Osteoblast (primary cell): ENCODE results near the gene MRPS2. TPM values are rescaled to one million over a fixed set of nuclear protein-coding genes. Genes with fewer than 3 reads are reported as not detected.

ENCODE experiments used
- DNase-seq: peaks from one replicate; pipeline ENCODE4 v3.0.0; 2011; ENCODE audit warnings: low spot score, mixed read lengths; ENCODE audit not compliant: insufficient read length; ENCODE audit errors: missing footprints
- H2AFZ ChIP-seq: 2 replicates; pipeline ENCODE4 v1.6.0; 2011; ENCODE audit warnings: mild to moderate bottlenecking, low read length
- H3K27ac ChIP-seq: 2 replicates; pipeline ENCODE4 v1.5.1; 2011; ENCODE audit warnings: mild to moderate bottlenecking, low read depth, low read length, moderate library complexity
- H3K27me3 ChIP-seq: 2 replicates; pipeline ENCODE4 v1.6.0; 2012; ENCODE audit warnings: mild to moderate bottlenecking, control low read depth, inconsistent platforms, low read length, moderate library complexity; ENCODE audit not compliant: insufficient read depth
- H3K36me3 ChIP-seq: 2 replicates; pipeline ENCODE4 v1.5.1; 2011; ENCODE audit warnings: mild to moderate bottlenecking, low read length, control low read depth, moderate library complexity; ENCODE audit not compliant: insufficient read depth
- H3K4me1 ChIP-seq: 2 replicates; pipeline ENCODE4 v1.5.1; 2011; ENCODE audit warnings: mild to moderate bottlenecking, low read length, control low read depth, moderate library complexity; ENCODE audit not compliant: insufficient read depth
- H3K4me2 ChIP-seq: 2 replicates; pipeline ENCODE4 v1.6.0; 2011; ENCODE audit warnings: mild to moderate bottlenecking, low read length; ENCODE audit not compliant: insufficient read depth
- H3K4me3 ChIP-seq: fragments of 200-600 bp; sonication (generic); 3 replicates; pipeline ENCODE4 v1.5.1; 2012; ENCODE audit warnings: mild to moderate bottlenecking, low read length, inconsistent platforms; ENCODE audit not compliant: insufficient read depth
- H3K79me2 ChIP-seq: 2 replicates; pipeline ENCODE4 v1.6.0; 2012; ENCODE audit warnings: mild to moderate bottlenecking, low read length, control low read depth, inconsistent platforms; ENCODE audit not compliant: insufficient read depth
- H3K9me3 ChIP-seq: 2 replicates; pipeline ENCODE4 v1.5.1; 2011; ENCODE audit warnings: low read depth, low read length, control low read depth
- H4K20me1 ChIP-seq: 2 replicates; pipeline ENCODE4 v1.6.0; 2012; ENCODE audit warnings: mild to moderate bottlenecking, low read length, control low read depth; ENCODE audit not compliant: insufficient read depth
- total RNA-seq: library from RNA; depleted of rRNA; stranded (reverse); fragments of >200 nt; gene quantifications from 2 replicates; pipeline ENCODE4 v1.2.3, GENCODE V29; 2012
- TF ChIP-seq, protein P1 (sequence below): IDR thresholded peaks from 2 replicates; pipeline ENCODE4 v1.5.1; 2011; ENCODE audit warnings: mild to moderate bottlenecking, low read depth, low read length, moderate library complexity; ENCODE audit errors: extremely low read depth

The MRPS2 gene
- total RNA-seq, 1 donor = 13.0 TPM

GRCh38 chr9:135551456-135551855 lies 51.0 kb downstream of the MRPS2 start:
- H3K4me3 ChIP-seq = no peak overlapping the region
- no peaks in the 10 kb centered on the region for H3K9me3 ChIP-seq
- no peak overlapping the region for H2AFZ ChIP-seq
- H3K79me2 ChIP-seq = no peaks in the 10 kb centered on the region
- no peak overlapping the region for H3K4me2 ChIP-seq
- TF ChIP-seq, protein P1, sequence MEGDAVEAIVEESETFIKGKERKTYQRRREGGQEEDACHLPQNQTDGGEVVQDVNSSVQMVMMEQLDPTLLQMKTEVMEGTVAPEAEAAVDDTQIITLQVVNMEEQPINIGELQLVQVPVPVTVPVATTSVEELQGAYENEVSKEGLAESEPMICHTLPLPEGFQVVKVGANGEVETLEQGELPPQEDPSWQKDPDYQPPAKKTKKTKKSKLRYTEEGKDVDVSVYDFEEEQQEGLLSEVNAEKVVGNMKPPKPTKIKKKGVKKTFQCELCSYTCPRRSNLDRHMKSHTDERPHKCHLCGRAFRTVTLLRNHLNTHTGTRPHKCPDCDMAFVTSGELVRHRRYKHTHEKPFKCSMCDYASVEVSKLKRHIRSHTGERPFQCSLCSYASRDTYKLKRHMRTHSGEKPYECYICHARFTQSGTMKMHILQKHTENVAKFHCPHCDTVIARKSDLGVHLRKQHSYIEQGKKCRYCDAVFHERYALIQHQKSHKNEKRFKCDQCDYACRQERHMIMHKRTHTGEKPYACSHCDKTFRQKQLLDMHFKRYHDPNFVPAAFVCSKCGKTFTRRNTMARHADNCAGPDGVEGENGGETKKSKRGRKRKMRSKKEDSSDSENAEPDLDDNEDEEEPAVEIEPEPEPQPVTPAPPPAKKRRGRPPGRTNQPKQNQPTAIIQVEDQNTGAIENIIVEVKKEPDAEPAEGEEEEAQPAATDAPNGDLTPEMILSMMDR = no peak
- H3K27me3 ChIP-seq = no peaks in the 10 kb centered on the region
- no peaks in the 10 kb centered on the region for H3K4me1 ChIP-seq
- DNase-seq = no peak
- no peaks in the 10 kb centered on the region for H3K36me3 ChIP-seq
- no peak overlapping the region for H3K27ac ChIP-seq
- no peaks in the 10 kb centered on the region for H4K20me1 ChIP-seq

GRCh38 chr9:135552021-135552697 lies 51.7 kb downstream of the MRPS2 start:
- Histone ChIP-seq H3K36me3 (no peaks in the 10 kb centered on the region), H3K27me3 (no peaks in the 10 kb centered on the region), H3K9me3 (no peaks in the 10 kb centered on the region), H2AFZ (no peak overlapping the region), H3K4me2 (no peak overlapping the region), H3K4me1 (no peaks in the 10 kb centered on the region), H3K4me3 (no peak overlapping the region), H3K27ac (no peak overlapping the region), H3K79me2 (no peaks in the 10 kb centered on the region), H4K20me1 (no peaks in the 10 kb centered on the region)
- TF ChIP-seq, protein P1 = no peak
- DNase-seq = no peak

- DNase-seq = no peak
- no peak overlapping the region for H3K4me2 ChIP-seq
- no peaks in the 10 kb centered on the region for H3K9me3 ChIP-seq
- no peaks in the 10 kb centered on the region for H3K27me3 ChIP-seq
- no peaks in the 10 kb centered on the region for H3K4me1 ChIP-seq
- no peaks in the 10 kb centered on the region for H3K79me2 ChIP-seq
- H3K4me3 ChIP-seq = no peak overlapping the region
- H3K36me3 ChIP-seq = no peaks in the 10 kb centered on the region
- H2AFZ ChIP-seq = no peak overlapping the region
- no peak overlapping the region for H3K27ac ChIP-seq
- H4K20me1 ChIP-seq = no peaks in the 10 kb centered on the region
- TF ChIP-seq, protein P1 = no peak
These were observed 52.3 kb downstream of the MRPS2 start for GRCh38 chr9:135552698-135553171.

Other genes starting within 250 kb of the MRPS2 start
- gene PPP1R26, start 20.9 kb upstream of the MRPS2 start, total RNA-seq = 9.4 and 10.5 TPM in 2 replicates
- gene LCN1, start 20.8 kb downstream of the MRPS2 start, total RNA-seq = not detected in 2 replicates
- not detected in 2 replicates for gene OBP2A, start 45.4 kb downstream of the MRPS2 start, total RNA-seq
- gene PAEP, start 61.1 kb downstream of the MRPS2 start, total RNA-seq = not detected in 2 replicates
- not detected in 2 replicates for gene GLT6D1, start 138.9 kb downstream of the MRPS2 start, total RNA-seq
- not detected in 2 replicates for gene LCN9, start 162.6 kb downstream of the MRPS2 start, total RNA-seq
- not detected in 2 replicates for gene SOHLH1, start 198.8 kb downstream of the MRPS2 start, total RNA-seq
- not detected in 2 replicates for gene KCNT1, start 201.5 kb downstream of the MRPS2 start, total RNA-seq